Measurements from ENCODE around the gene SNAPIN.

GRCh38 chr1:153612755-153613331, 45.7 kb upstream of the SNAPIN start, which contains the start of gene S100A16:
- TF ChIP-seq POLR2A (IDR thresholded peaks at IDR 0.05) (peak in 3 of 4 donors; percentile 89 to 90 (median 89)), CTCF (IDR thresholded peaks at IDR 0.05) (no peak)

Data from esophagus squamous epithelium (tissue), 4 donors.